PFSK-1 (cell line): ENCODE measurements around the gene APOA4.

Source experiments
- POLR2AphosphoS5 ChIP-seq: IDR thresholded peaks from 2 replicates; pipeline ENCODE4 v1.6.1; 2012; ENCODE audit warnings: low read depth, mild to moderate bottlenecking, control low read depth, low read length, moderate library complexity
- REST ChIP-seq, 2 experiments: IDR thresholded peaks; 2 replicates each; pipeline versions ENCODE4 v1.6.1 to v1.8.0; 2011 to 2012; ENCODE audit warnings: low read depth in 2 of 2, low read length in 2 of 2, control low read depth in 1 of 2, inconsistent platforms in 1 of 2, mild to moderate bottlenecking in 1 of 2, moderate library complexity in 1 of 2; ENCODE audit not compliant: insufficient read depth in 1 of 2
- SIN3A ChIP-seq: IDR thresholded peaks from 2 replicates; pipeline ENCODE4 v1.6.1; 2012; ENCODE audit warnings: mild to moderate bottlenecking, low read length, moderate library complexity, borderline replicate concordance; ENCODE audit not compliant: insufficient read depth
- TAF1 ChIP-seq: IDR thresholded peaks from 2 replicates; pipeline ENCODE4 v1.6.1; 2012; ENCODE audit warnings: low read length, control low read depth, borderline replicate concordance; ENCODE audit not compliant: insufficient read depth

- TF ChIP-seq SIN3A: no peak
- no peak for TF ChIP-seq POLR2AphosphoS5
- TF ChIP-seq TAF1: no peak
- TF ChIP-seq REST (IDR thresholded peaks at IDR 0.05; ENCODE audit: insufficient read depth in 1 of 2, low read depth in 2 of 2, low read length in 2 of 2): no peak
Measured at GRCh38 chr11:116821050-116821918, 1.8 kb downstream of the APOA4 start.
